ENCODE data around the gene TNFRSF13B. TPM values are rescaled to one million over a fixed set of nuclear protein-coding genes. Genes with fewer than 3 reads are reported as not detected.
"Not testable (repeated sequence)": the region's sequence is repeated elsewhere in the genome, so short reads cannot be mapped to it uniquely, and the experiment has no call there.

The TNFRSF13B gene
- total RNA-seq, 1 donor from 2014 or later = not detected

- no peak for DNase-seq
Measured at GRCh38 chr17:16925461-16926060, 46.4 kb downstream of the TNFRSF13B start.

- no peak for DNase-seq
Measured at GRCh38 chr17:16924696-16925440, 47.0 kb downstream of the TNFRSF13B start.

- DNase-seq = no peak
Measured at GRCh38 chr17:16923904-16924695, 47.8 kb downstream of the TNFRSF13B start.

- no peak for DNase-seq
Measured at GRCh38 chr17:16923097-16923903, 48.6 kb downstream of the TNFRSF13B start.

- DNase-seq = no peak
Measured at GRCh38 chr17:16922386-16923096, 49.4 kb downstream of the TNFRSF13B start.

- not testable (repeated sequence) for DNase-seq
Measured at GRCh38 chr17:16921451-16921850, 50.5 kb downstream of the TNFRSF13B start.

GRCh38 chr17:16920628-16921020 is 51.3 kb downstream of the TNFRSF13B start:
- no peak for DNase-seq

- DNase-seq = no peak
Measured at GRCh38 chr17:16919663-16920627, 52.0 kb downstream of the TNFRSF13B start.

- no peak for DNase-seq
Measured at GRCh38 chr17:16918443-16918842, 53.5 kb downstream of the TNFRSF13B start.

- DNase-seq = no peak
Measured at GRCh38 chr17:16917671-16918394, 54.1 kb downstream of the TNFRSF13B start.

- DNase-seq = no peak
Measured at GRCh38 chr17:16916557-16916920, 55.4 kb downstream of the TNFRSF13B start.

GRCh38 chr17:16915752-16916556 is 56.0 kb downstream of the TNFRSF13B start:
- no peak for DNase-seq

- DNase-seq = no peak
Measured at GRCh38 chr17:16913463-16913862, 58.5 kb downstream of the TNFRSF13B start.

GRCh38 chr17:16912021-16912962 is 59.6 kb downstream of the TNFRSF13B start:
- DNase-seq = no peak

- DNase-seq = no peak
Measured at GRCh38 chr17:16911141-16911937, 60.6 kb downstream of the TNFRSF13B start.

- no peak for DNase-seq
Measured at GRCh38 chr17:16910341-16910740, 61.6 kb downstream of the TNFRSF13B start.

Data from occipital lobe (tissue), 2 donors.